HG03097 (cell line): Measurements from ENCODE around the gene AGTPBP1.
"Not testable (repeated sequence)": the region's sequence is repeated elsewhere in the genome, so short reads cannot be mapped to it uniquely, and the experiment has no call there.

Experiments
- ATAC-seq: cut with Tn5 transposase; IDR thresholded peaks from one replicate; pipeline ENCODE4 v1.9.1; 2021; ENCODE audit not compliant: unreplicated experiment, low FRiP score

The AGTPBP1 gene

GRCh38 chr9:85717818-85718217 is 23.9 kb downstream of the AGTPBP1 start:
- ATAC-seq, result not testable (repeated sequence)

GRCh38 chr9:85717220-85717619 is 24.5 kb downstream of the AGTPBP1 start:
- ATAC-seq, result no peak

- ATAC-seq, result peak; percentile 42
Measured at GRCh38 chr9:85716031-85716877, 25.5 kb downstream of the AGTPBP1 start.

GRCh38 chr9:85715587-85715986 is 26.2 kb downstream of the AGTPBP1 start:
- ATAC-seq, result peak; percentile 77

GRCh38 chr9:85713897-85714296 is 27.9 kb downstream of the AGTPBP1 start:
- ATAC-seq, result no peak

- ATAC-seq, result no peak
Measured at GRCh38 chr9:85704744-85705143, 37.0 kb downstream of the AGTPBP1 start.

GRCh38 chr9:85703398-85703797 is 38.4 kb downstream of the AGTPBP1 start:
- ATAC-seq, result no peak

- ATAC-seq, result no peak
Measured at GRCh38 chr9:85702726-85703289, 38.9 kb downstream of the AGTPBP1 start.

- ATAC-seq, result no peak
Measured at GRCh38 chr9:85702191-85702590, 39.6 kb downstream of the AGTPBP1 start.

GRCh38 chr9:85700330-85700729 is 41.4 kb downstream of the AGTPBP1 start:
- ATAC-seq, result no peak

- no peak for ATAC-seq
Measured at GRCh38 chr9:85688361-85688760, 53.4 kb downstream of the AGTPBP1 start.

GRCh38 chr9:85685081-85685480 is 56.7 kb downstream of the AGTPBP1 start:
- ATAC-seq, result no peak

GRCh38 chr9:85676790-85677189 is 65.0 kb downstream of the AGTPBP1 start:
- no peak for ATAC-seq

GRCh38 chr9:85667374-85667773 is 74.4 kb downstream of the AGTPBP1 start:
- no peak for ATAC-seq

GRCh38 chr9:85666086-85666485 is 75.7 kb downstream of the AGTPBP1 start:
- no peak for ATAC-seq

GRCh38 chr9:85662573-85662972 is 79.2 kb downstream of the AGTPBP1 start:
- ATAC-seq, result no peak

GRCh38 chr9:85658716-85659115 is 83.0 kb downstream of the AGTPBP1 start:
- ATAC-seq, result no peak

GRCh38 chr9:85653153-85653552 is 88.6 kb downstream of the AGTPBP1 start:
- no peak for ATAC-seq

GRCh38 chr9:85647571-85647970 is 94.2 kb downstream of the AGTPBP1 start:
- no peak for ATAC-seq

- no peak for ATAC-seq
Measured at GRCh38 chr9:85645909-85646627, 95.7 kb downstream of the AGTPBP1 start.

- no peak for ATAC-seq
Measured at GRCh38 chr9:85640425-85640824, 101.3 kb downstream of the AGTPBP1 start.
